Muscle layer of duodenum (tissue), 2 donors: Measurements from ENCODE around the gene ASRGL1.

Experiments used
- H3K27ac ChIP-seq: one replicate; pipeline ENCODE4 v1.7.0; 2013; ENCODE audit warnings: mild to moderate bottlenecking, low read length
- H3K27me3 ChIP-seq: one replicate; pipeline ENCODE4 v1.7.0; 2013; ENCODE audit warnings: low read depth, mild to moderate bottlenecking, control low read depth, low read length
- H3K36me3 ChIP-seq, 2 donors: one replicate each; pipeline ENCODE4 v1.7.0; 2013; ENCODE audit warnings: low read length in 2 of 2, control low read depth in 1 of 2, mild to moderate bottlenecking in 1 of 2; ENCODE audit not compliant: insufficient read depth in 2 of 2, control insufficient read depth in 1 of 2
- H3K4me1 ChIP-seq, 2 donors: one replicate each; pipeline ENCODE4 v1.7.0; 2013; ENCODE audit warnings: low read length in 2 of 2, mild to moderate bottlenecking in 2 of 2, control low read depth in 1 of 2, moderate library complexity in 1 of 2; ENCODE audit not compliant: insufficient read depth in 2 of 2, control insufficient read depth in 1 of 2
- H3K4me3 ChIP-seq, 2 donors: one replicate each; pipeline ENCODE4 v1.7.0; 2013; ENCODE audit warnings: low read length in 2 of 2, low read depth in 1 of 2, mild to moderate bottlenecking in 1 of 2
- H3K9me3 ChIP-seq, 2 donors: one replicate each; pipeline ENCODE4 v1.7.0; 2013; ENCODE audit warnings: low read length in 2 of 2, control low read depth in 1 of 2, mild to moderate bottlenecking in 1 of 2; ENCODE audit not compliant: control insufficient read depth in 1 of 2
- donor health status: healthy.

Gene ASRGL1

DNA sequence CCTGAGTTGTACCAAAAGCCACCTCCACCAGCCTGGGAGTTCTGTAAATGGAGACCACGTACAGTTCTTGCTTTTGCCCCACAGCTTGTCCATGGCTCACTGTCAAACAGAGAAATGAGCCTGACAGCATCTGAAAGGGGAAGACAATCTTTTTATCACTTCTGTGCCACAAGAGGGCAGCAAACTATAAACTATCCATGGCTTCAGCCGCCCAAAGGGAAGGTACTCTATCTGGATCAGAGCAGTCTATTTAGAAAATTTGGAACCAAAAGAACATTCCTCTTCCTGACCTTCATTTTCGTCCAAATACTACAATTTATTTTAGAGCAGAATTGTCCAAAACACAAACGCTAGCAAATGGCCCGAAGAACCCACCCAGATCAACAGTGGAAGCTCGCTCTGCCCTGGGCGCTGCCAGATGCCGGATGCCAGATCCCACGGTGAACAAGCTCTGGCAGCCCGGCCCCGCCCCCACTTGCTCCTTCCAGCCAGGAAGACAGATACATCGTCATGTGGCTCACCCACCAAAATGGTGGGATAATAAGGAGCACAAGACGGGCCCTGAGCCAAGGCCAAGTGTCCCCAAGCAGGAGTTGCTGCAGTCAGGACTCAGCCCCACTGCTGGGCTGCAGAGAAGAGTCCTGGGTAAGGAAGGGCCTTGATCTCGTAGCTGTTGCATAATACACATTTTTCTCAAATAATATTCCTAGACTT, 57.7 kb downstream of the ASRGL1 start:
- H3K4me3 ChIP-seq = peak overlapping the region; percentile 49 to 50
- H3K4me1 ChIP-seq = peaks cover 13 to 44% of the 10 kb centered on the region in 2 donors

DNA sequence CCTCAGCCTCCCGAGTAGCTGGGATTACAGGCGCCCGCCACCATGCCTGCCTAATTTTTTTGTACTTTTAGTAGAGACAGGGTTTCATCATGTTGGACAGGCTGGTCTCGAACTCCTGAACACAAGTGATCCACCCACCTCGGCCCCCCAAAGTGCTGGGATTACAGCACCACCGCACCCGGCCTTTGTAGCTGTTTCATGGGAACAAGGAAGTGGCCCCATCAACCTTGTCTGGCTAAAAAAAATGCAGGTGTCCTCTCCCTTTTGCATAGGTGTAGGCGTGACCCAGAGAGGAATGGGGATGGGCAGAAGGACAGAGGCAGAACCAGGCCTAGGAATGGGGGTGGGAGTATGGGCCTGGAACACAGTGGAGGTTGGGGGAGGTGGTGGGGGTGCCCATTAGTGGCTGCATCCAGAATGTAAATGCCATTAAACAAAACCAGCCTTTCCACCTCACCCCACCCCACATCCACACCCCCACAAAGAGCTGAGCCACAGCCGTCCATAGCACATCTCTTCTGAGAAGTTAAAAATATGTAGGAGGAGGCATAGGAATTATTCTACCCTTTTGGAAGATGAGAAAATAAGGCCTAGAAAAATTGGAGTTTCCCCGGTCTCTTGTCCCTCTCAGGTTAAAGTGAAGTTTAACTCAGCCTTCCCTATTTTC, 58.8 kb downstream of the ASRGL1 start:
- no peaks in the 10 kb centered on the region for H3K9me3 ChIP-seq
- H3K4me1 ChIP-seq = peaks cover 22 to 53% of the 10 kb centered on the region in 2 donors
- no peak overlapping the region for H3K27ac ChIP-seq
- no peaks in the 10 kb centered on the region for H3K36me3 ChIP-seq
- H3K27me3 ChIP-seq = no peaks in the 10 kb centered on the region
- no peak overlapping the region for H3K4me3 ChIP-seq

More for the DNA sequence above, 57.7 kb downstream of the ASRGL1 start:
- Histone ChIP-seq H3K9me3 (no peaks in the 10 kb centered on the region), H3K36me3 (no peaks in the 10 kb centered on the region), H3K27ac (no peak overlapping the region), H3K27me3 (no peaks in the 10 kb centered on the region)

DNA sequence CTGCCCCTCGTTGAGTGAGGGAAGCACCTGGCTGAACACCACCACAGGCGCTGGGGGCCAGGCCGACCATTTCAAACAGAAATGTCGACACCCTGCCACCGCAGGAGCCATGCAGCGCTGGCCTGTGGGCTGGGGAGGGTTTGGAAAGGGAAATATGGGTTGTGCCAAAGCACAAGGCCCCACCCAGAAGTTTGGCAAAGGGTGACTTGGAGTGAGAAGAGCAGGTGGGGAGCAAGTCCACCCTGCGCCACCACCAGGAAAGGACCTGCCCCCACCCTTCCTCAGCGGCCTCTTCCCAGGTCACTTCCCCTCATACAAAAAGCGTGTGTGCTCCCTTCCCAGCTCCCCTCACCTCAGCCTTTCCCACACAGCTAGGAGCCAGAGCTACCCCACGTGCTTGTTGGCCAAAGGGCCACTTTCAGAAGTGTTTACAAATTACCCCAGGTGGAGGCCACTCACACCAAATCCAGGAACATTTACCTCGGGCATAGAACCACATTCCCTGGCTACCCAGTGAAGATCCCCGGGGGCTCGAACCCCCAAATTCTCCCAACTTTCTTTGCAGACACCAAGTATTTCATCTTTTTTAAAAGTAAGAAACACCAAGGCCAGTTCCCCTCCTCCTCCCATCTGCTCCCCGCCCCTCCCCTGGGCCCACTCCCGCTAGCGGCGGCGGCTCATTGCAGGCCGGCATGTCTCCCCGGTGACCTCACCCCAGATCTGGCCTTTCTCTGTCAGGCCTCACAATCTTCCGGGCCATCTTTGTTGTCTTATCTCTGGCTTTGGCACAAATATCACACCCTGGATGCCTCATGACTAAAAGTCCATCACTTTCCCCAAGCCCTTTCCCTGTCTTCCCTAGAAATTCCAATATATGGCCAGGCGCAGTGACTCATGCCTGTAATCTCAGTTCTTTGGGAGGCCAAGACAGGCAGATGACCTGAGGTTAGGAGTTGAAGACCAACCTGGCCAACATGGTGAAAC, 61.1 kb downstream of the ASRGL1 start:
- Histone ChIP-seq H3K4me3 (no peak overlapping the region), H3K27me3 (no peaks in the 10 kb centered on the region), H3K4me1 (peaks cover 37 to 68% of the 10 kb centered on the region in 2 donors), H3K9me3 (no peaks in the 10 kb centered on the region), H3K27ac (no peak overlapping the region), H3K36me3 (no peaks in the 10 kb centered on the region)

DNA sequence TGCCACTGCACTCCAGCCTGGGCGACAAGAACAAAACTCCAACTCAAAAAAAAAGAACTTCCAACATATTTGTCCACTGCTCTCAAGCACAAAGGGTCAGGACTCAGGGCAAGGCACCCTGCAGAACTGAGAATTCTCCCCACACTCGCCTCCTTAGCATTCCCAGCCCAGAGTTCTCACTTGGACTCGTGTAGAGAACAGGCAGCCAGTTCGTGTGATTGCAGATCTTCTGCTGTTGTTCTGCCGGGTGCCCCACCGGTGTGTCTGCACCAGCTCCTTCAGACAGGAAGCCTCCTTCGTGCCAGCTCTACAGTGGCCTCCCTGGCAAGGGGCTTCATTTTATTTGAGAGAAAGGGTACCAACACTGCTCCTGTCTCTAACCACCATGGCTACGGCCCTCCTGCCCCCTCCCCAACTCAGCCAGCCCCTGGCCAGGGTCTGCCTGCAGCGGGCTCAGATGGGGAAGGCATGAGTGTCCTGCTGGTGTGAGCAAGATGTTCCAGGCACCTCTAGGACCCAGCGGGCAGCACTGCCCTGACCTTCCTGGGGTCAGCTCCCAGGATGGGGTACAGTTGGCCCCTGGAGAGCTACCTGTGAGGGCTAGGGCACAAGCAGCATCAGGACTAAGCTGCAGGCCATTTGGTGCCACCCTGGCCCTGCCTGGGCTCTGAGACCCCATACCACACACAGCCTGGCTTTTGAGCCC, 62.1 kb downstream of the ASRGL1 start:
- H3K4me3 ChIP-seq = no peak overlapping the region
- no peaks in the 10 kb centered on the region for H3K9me3 ChIP-seq
- H3K36me3 ChIP-seq = no peaks in the 10 kb centered on the region
- peaks cover 37 to 68% of the 10 kb centered on the region in 2 donors for H3K4me1 ChIP-seq
- peak overlapping the region; percentile 67 for H3K27ac ChIP-seq
- no peaks in the 10 kb centered on the region for H3K27me3 ChIP-seq

DNA sequence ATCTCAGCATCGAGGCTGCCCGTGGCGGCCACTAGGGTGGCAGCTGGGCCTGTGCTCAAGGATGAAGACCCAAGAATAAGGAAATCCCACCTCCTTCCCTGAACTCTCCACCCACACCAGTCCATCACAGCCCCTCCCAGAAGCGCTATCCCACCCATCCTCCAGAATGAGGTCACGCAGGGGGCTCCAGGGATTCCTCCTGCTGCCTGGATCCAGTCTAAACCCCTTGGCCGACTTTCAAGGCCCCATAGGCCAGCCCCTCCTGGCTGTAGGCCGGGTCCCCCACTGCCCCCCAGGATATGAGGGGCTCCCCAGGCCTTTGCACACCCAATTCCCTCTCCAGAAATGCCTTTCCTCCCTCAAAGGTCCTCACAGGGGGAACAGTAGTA, 62.6 kb downstream of the ASRGL1 start:
- Histone ChIP-seq H3K27me3 (no peaks in the 10 kb centered on the region), H3K27ac (peak overlapping the region; percentile 67), H3K4me1 (peaks cover 37 to 64% of the 10 kb centered on the region in 2 donors), H3K4me3 (no peak overlapping the region), H3K9me3 (no peaks in the 10 kb centered on the region), H3K36me3 (no peaks in the 10 kb centered on the region)

DNA sequence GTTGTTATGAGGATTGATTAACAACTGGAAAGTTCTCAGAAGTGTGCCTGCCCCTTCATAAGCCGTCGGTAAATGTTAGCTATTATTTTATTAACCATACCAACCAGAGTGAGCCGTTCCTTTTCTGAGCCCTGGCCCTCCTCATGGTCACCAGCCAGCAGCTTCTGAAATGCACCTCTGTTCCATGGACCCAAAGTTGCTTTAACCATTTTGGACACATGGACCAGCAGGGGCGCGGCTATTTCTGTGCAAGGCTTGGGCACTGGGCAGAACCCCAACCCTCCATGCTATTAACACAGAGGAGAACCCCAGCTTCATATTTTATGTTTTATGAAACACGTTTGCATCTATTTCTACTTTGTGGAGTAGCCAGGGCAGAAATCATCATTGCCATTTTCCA, 63.0 kb downstream of the ASRGL1 start:
- no peaks in the 10 kb centered on the region for H3K27me3 ChIP-seq
- H3K4me1 ChIP-seq = peaks cover 36 to 60% of the 10 kb centered on the region in 2 donors
- H3K27ac ChIP-seq = peak overlapping the region; percentile 67
- no peak overlapping the region for H3K4me3 ChIP-seq
- no peaks in the 10 kb centered on the region for H3K9me3 ChIP-seq
- no peaks in the 10 kb centered on the region for H3K36me3 ChIP-seq

DNA sequence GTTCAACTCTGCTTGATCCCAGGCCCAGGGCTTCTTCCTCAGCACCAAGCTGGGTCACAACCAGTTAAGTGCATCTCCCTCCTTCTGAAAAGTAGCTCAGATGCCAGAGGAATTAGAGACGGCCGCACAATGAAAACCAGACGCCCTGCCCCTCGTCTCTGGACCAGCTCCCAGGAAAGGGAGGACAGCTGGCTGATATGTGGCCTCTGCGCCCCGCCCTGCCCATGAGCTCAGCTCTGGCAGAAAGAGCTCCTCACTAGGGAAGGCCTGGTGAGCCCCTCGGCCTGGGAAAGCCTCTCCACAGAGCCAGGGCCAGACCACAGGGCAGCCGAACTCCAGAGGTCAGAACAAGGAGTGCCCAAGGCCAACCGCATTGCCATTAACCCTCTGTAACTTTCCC, 63.5 kb downstream of the ASRGL1 start:
- Histone ChIP-seq H3K27me3 (no peaks in the 10 kb centered on the region), H3K4me1 (peaks cover 34 to 56% of the 10 kb centered on the region in 2 donors), H3K4me3 (peak overlapping the region in 1 of 2 donors; percentile 11), H3K36me3 (no peaks in the 10 kb centered on the region), H3K9me3 (no peaks in the 10 kb centered on the region), H3K27ac (peak overlapping the region; percentile 67)

DNA sequence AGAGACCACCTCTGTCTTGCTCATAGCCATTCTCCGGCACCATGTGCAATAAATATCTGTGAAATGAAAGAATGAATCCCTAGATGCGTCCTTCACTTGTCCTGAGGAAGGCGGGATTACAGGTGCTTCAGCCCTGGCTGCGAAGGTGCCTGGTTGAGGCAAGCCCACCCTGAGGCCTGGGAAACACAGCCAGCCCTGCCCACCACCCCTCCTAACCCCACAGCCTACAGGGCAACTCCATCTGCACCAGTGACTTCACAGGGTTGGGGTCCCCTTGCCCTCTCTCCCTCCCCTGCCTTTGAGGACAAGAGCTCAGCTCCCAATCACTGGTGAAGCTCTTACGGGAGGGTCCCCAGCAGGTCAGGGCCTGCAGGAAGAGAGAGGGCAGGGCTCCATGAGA, 64.1 kb downstream of the ASRGL1 start:
- Histone ChIP-seq H3K27me3 (no peaks in the 10 kb centered on the region), H3K4me1 (peaks cover 34 to 51% of the 10 kb centered on the region in 2 donors), H3K36me3 (no peaks in the 10 kb centered on the region), H3K4me3 (peak overlapping the region; percentile 3 to 11), H3K9me3 (no peaks in the 10 kb centered on the region), H3K27ac (peak overlapping the region; percentile 39)

DNA sequence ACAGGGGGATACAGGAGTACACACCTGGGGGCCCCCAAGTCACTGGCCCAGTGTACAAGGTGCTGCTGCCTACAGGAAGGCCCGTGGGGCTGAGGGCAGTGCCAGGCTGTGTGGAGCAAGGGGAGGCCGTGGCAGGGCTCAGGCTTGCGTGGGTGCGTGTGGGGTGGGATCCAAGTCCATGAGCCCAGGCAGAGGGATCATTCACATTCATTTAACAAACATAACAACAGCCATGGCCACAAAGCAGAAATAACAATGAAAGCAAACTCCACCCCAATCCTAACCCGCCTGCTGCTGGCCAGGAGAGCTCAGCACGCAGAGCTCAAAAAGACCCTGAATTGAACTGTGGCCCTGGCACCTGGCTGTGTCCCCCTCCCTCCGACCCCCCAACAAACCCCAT, 64.6 kb downstream of the ASRGL1 start:
- Histone ChIP-seq H3K4me1 (peaks cover 34 to 51% of the 10 kb centered on the region in 2 donors), H3K4me3 (peak overlapping the region in 1 of 2 donors; percentile 3), H3K27me3 (no peaks in the 10 kb centered on the region), H3K9me3 (no peaks in the 10 kb centered on the region), H3K27ac (peak overlapping the region; percentile 39), H3K36me3 (no peaks in the 10 kb centered on the region)

DNA sequence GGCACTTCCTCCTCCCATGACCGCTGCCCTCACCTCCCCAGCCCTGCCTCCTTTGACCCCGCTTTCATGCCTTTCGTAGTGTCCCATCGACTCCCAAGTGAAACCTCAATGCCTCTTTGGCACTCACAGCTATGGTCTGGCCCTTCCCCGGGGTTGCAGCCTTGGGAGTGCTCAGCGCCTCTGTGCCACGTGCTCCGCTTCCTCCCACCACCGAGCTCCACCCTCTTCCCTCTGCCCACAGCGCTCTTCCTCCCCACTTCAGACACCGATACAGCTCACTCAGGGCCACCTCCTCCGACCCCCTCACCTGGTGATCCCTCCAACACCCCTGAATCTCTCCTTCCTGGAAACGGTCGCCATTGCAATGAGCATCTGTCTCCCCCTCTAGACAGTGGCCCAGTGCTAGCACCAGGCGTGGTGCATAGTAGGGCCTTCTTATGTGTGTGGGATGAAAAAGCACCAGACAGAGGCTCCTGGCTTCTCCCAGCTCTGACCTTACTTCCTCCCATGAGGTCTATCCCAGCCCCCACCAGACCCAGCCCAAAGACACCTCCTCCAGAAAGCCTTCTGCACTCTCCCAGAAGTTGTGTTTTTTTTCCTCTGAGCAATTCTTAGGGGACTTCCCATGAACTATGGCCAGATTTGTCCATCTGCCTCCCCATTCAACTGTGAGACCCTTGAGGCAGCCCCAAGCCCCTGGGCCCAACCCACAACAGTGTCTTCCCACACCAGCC, 65.1 kb downstream of the ASRGL1 start:
- no peak overlapping the region for H3K4me3 ChIP-seq
- H3K9me3 ChIP-seq = no peaks in the 10 kb centered on the region
- H3K27me3 ChIP-seq = no peaks in the 10 kb centered on the region
- H3K36me3 ChIP-seq = no peaks in the 10 kb centered on the region
- peaks cover 34 to 49% of the 10 kb centered on the region in 2 donors for H3K4me1 ChIP-seq
- H3K27ac ChIP-seq = no peak overlapping the region
